HCT116 (cell line): ENCODE data around the gene CDH23. TPM values are rescaled to one million over a fixed set of nuclear protein-coding genes. Genes with fewer than 3 reads are reported as not detected.

Experiments
- ATAC-seq: fragments of 200-7000 bp; cut with Tn5 transposase; 2 replicates; pipeline ENCODE4 v1.9.1; 2020; ENCODE audit warnings: mild to moderate bottlenecking, moderate library complexity
- BruUV-seq: library from RNA; stranded (reverse); fragments of 400-500 nt; replicated peaks from 2 replicates; lab custom pipeline; 2021; lab: Mats Ljungman, UMichigan
- CTCF ChIA-PET: fragments of 300-600 bp; sonication (Branson Sonifier 250); formaldehyde crosslinking; loops from one replicate; lab custom pipeline; 2021; ENCODE audit warnings: antibody characterized with exemption; lab: Charles Lee
- POLR2A ChIA-PET: fragments of 300-600, 350-600 bp; sonication (Branson Sonifier 250); formaldehyde crosslinking; loops from one replicate; lab custom pipeline; 2021; ENCODE audit warnings: antibody characterized with exemption; lab: Charles Lee
- RAD21 ChIA-PET, 2 experiments: fragments of 300-600 bp; sonication (Branson Sonifier 250); formaldehyde crosslinking; loops; one replicate each; lab custom pipeline; 2023; ENCODE audit warnings: low total read pairs in 2 of 2; ENCODE audit not compliant: uncharacterized antibody in 2 of 2, unreplicated experiment in 2 of 2, low non-redundant PET in 1 of 2; lab: Charles Lee
- DNase-seq: peaks from one replicate; pipeline ENCODE4 v3.0.0-alpha.2; 2010; ENCODE audit warnings: low read depth, low spot score
- H2AFZ ChIP-seq: fragments of 200-600 bp; shearing (Covaris generic), sonication (generic); 2 replicates; pipeline ENCODE4 v1.6.1; 2017; ENCODE audit warnings: low read depth, mixed run types, mixed read lengths, antibody characterized with exemption, low read length; ENCODE audit not compliant: poor library complexity, severe bottlenecking
- H3K27ac ChIP-seq: 2 replicates; pipeline ENCODE4 v1.5.1; 2012; ENCODE audit warnings: low read depth, low read length
- H3K27me3 ChIP-seq: fragments of 200-600 bp; sonication (generic); 2 replicates; pipeline ENCODE4 v1.6.1; 2016; ENCODE audit warnings: mixed run types, low read length, mixed read lengths; ENCODE audit not compliant: insufficient read depth
- H3K36me3 ChIP-seq, 2 experiments: fragments of 200-500 bp in 1 of 2; fragments of 200-600 bp in 1 of 2; sonication (Bioruptor generic) in 1 of 2; sonication (generic) in 1 of 2; 2 replicates each; pipeline versions ENCODE4 v1.5.1 to v1.6.1; 2014 to 2016; ENCODE audit warnings: low read length in 2 of 2, inconsistent platforms in 1 of 2, mixed read lengths in 1 of 2, mixed run types in 1 of 2; ENCODE audit not compliant: insufficient read depth in 2 of 2, control insufficient read depth in 1 of 2
- H3K4me1 ChIP-seq, 2 experiments: fragments of 200-600 bp in 1 of 2; sonication (generic) in 1 of 2; 2 replicates each; pipeline versions ENCODE4 v1.5.1 to v1.6.1; 2012 to 2017; ENCODE audit warnings: low read length in 2 of 2, inconsistent platforms in 1 of 2, mild to moderate bottlenecking in 1 of 2, mixed read lengths in 1 of 2, mixed run types in 1 of 2, moderate library complexity in 1 of 2; ENCODE audit not compliant: insufficient read depth in 2 of 2, control insufficient read depth in 1 of 2
- H3K4me2 ChIP-seq: fragments of 200-600 bp; sonication (generic); 2 replicates; pipeline ENCODE4 v1.6.1; 2017; ENCODE audit warnings: mixed run types, low read length, mixed read lengths
- H3K4me3 ChIP-seq, 2 experiments: fragments of 200-600 bp in 1 of 2; sonication (generic) in 1 of 2; replicated peaks in 1 of 2; 2 replicates each; pipeline ENCODE4 v1.5.1; 2011 to 2016; ENCODE audit warnings: low read length in 2 of 2, control low read depth in 1 of 2, low read depth in 1 of 2, mild to moderate bottlenecking in 1 of 2, mixed read lengths in 1 of 2, mixed run types in 1 of 2
- H3K79me2 ChIP-seq: fragments of 200-600 bp; sonication (generic); 2 replicates; pipeline ENCODE4 v1.6.1; 2017; ENCODE audit warnings: mild to moderate bottlenecking, mixed run types, low read length, moderate library complexity, mixed read lengths; ENCODE audit not compliant: insufficient read depth
- H3K9ac ChIP-seq: fragments of 200-600 bp; sonication (generic); 2 replicates; pipeline ENCODE4 v1.6.1; 2016; ENCODE audit warnings: low read length, mixed read lengths
- H3K9me2 ChIP-seq: fragments of 200-600 bp; sonication (generic), shearing (Covaris generic); 2 replicates; pipeline ENCODE4 v1.6.1; 2017; ENCODE audit warnings: mixed run types, mild to moderate bottlenecking, moderate library complexity; ENCODE audit not compliant: insufficient read depth
- H3K9me3 ChIP-seq, 2 experiments: fragments of 200-500 bp in 1 of 2; fragments of 200-600 bp in 1 of 2; sonication (Bioruptor generic) in 1 of 2; sonication (generic) in 1 of 2; 2 replicates each; pipeline ENCODE4 v1.6.1; 2014 to 2017; ENCODE audit warnings: low read length in 2 of 2, mixed read lengths in 2 of 2, inconsistent platforms in 1 of 2, low read depth in 1 of 2, mild to moderate bottlenecking in 1 of 2, mixed run types in 1 of 2, moderate library complexity in 1 of 2; ENCODE audit not compliant: control insufficient read depth in 1 of 2, insufficient read depth in 1 of 2
- H4K20me1 ChIP-seq: fragments of 200-600 bp; sonication (generic), shearing (Covaris generic); 2 replicates; pipeline ENCODE4 v1.6.1; 2017; ENCODE audit warnings: mixed run types, mild to moderate bottlenecking, moderate library complexity; ENCODE audit not compliant: insufficient read depth
- CBX3 ChIP-seq: IDR thresholded peaks from 2 replicates; pipeline ENCODE4 v1.6.1; 2012; ENCODE audit warnings: low read depth
- EZH2phosphoT487 ChIP-seq: fragments of 200-600 bp; IDR thresholded peaks from 2 replicates; pipeline ENCODE4 v1.6.1; 2018; ENCODE audit warnings: antibody characterized with exemption, borderline replicate concordance
- JUND ChIP-seq: IDR thresholded peaks from 2 replicates; pipeline ENCODE4 v1.6.1; 2012
- POLR2A ChIP-seq: IDR thresholded peaks from 2 replicates; pipeline ENCODE4 v1.7.0; 2011; ENCODE audit warnings: borderline replicate concordance; ENCODE audit not compliant: insufficient read depth, insufficient read length; ENCODE audit errors: extremely low read depth
- POLR2AphosphoS5 ChIP-seq: IDR thresholded peaks from 2 replicates; pipeline ENCODE4 v1.6.1; 2011; ENCODE audit warnings: mild to moderate bottlenecking, low read depth, low read length, moderate library complexity
- SIN3A ChIP-seq: IDR thresholded peaks from 2 replicates; pipeline ENCODE4 v1.6.1; 2012; ENCODE audit warnings: low read depth
- SP1 ChIP-seq: IDR thresholded peaks from 2 replicates; pipeline ENCODE4 v1.6.1; 2012; ENCODE audit warnings: low read depth
- SRF ChIP-seq: IDR thresholded peaks from 2 replicates; pipeline ENCODE4 v1.6.1; 2012; ENCODE audit warnings: low read depth
- YY1 ChIP-seq: IDR thresholded peaks from 2 replicates; pipeline ENCODE4 v1.6.1; 2011; ENCODE audit warnings: low read length, low read depth, moderate library complexity, mild to moderate bottlenecking; ENCODE audit not compliant: insufficient replicate concordance; ENCODE audit errors: extremely low read depth
- intact Hi-C: fragments of 100-400 bp; cut with micrococcal nuclease; formaldehyde crosslinking; loops from 2 replicates; pipeline ENCODE4 v1.10.0; 2022
- total RNA-seq: library from RNA; stranded (reverse); gene quantifications from one replicate; pipeline ENCODE4 v1.2.1, GENCODE V29; 2021; ENCODE audit not compliant: unreplicated experiment
- TF ChIP-seq, protein P1 (sequence below): IDR thresholded peaks from 2 replicates; pipeline ENCODE4 v1.6.1; 2011; ENCODE audit warnings: mild to moderate bottlenecking, low read length, moderate library complexity; ENCODE audit not compliant: insufficient replicate concordance; ENCODE audit errors: extremely low read depth
- TF ChIP-seq, protein P2 (sequence below): IDR thresholded peaks from 2 replicates; pipeline ENCODE4 v1.6.1; 2012; ENCODE audit warnings: low read depth

Gene CDH23
- total RNA-seq, 1 experiment from 2014 or later: not detected

GRCh38 chr10:71515531-71516172, 118.9 kb downstream of the CDH23 start:
- TF ChIP-seq, protein P1, sequence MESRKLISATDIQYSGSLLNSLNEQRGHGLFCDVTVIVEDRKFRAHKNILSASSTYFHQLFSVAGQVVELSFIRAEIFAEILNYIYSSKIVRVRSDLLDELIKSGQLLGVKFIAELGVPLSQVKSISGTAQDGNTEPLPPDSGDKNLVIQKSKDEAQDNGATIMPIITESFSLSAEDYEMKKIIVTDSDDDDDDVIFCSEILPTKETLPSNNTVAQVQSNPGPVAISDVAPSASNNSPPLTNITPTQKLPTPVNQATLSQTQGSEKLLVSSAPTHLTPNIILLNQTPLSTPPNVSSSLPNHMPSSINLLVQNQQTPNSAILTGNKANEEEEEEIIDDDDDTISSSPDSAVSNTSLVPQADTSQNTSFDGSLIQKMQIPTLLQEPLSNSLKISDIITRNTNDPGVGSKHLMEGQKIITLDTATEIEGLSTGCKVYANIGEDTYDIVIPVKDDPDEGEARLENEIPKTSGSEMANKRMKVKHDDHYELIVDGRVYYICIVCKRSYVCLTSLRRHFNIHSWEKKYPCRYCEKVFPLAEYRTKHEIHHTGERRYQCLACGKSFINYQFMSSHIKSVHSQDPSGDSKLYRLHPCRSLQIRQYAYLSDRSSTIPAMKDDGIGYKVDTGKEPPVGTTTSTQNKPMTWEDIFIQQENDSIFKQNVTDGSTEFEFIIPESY: no peak
- TF ChIP-seq SRF: no peak
- no peak for TF ChIP-seq YY1
- no peak for TF ChIP-seq SIN3A
- no peaks in the 10 kb centered on the region for H3K27me3 ChIP-seq
- H3K9me2 ChIP-seq: no peaks in the 10 kb centered on the region
- BruUV-seq: no TSS peak
- intact Hi-C loops: no loop called here
- no peak overlapping the region for H3K9ac ChIP-seq
- H3K4me2 ChIP-seq: no peak overlapping the region
- H4K20me1 ChIP-seq: no peaks in the 10 kb centered on the region
- no peak overlapping the region for H2AFZ ChIP-seq
- ATAC-seq (no peak), DNase-seq (no peak)
- ChIA-PET RAD21 (no interaction called here), POLR2A (no interaction called here), CTCF (no interaction called here)
- H3K27ac ChIP-seq: no peak overlapping the region
- H3K4me1 ChIP-seq: peaks cover 10 to 12% of the 10 kb centered on the region in 2 experiments
- H3K4me3 ChIP-seq: no peak overlapping the region
- H3K36me3 ChIP-seq: no peaks in the 10 kb centered on the region
- no peaks in the 10 kb centered on the region for H3K79me2 ChIP-seq
- H3K9me3 ChIP-seq: no peaks in the 10 kb centered on the region

GRCh38 chr10:71516890-71517289, 120.2 kb downstream of the CDH23 start:
- Histone ChIP-seq H3K4me2 (no peak overlapping the region), H3K4me1 (peaks cover 10 to 12% of the 10 kb centered on the region in 2 experiments), H3K9me2 (no peaks in the 10 kb centered on the region), H3K27ac (no peak overlapping the region), H2AFZ (no peak overlapping the region), H3K4me3 (no peak overlapping the region), H4K20me1 (no peaks in the 10 kb centered on the region), H3K79me2 (no peaks in the 10 kb centered on the region), H3K36me3 (no peaks in the 10 kb centered on the region), H3K27me3 (no peaks in the 10 kb centered on the region), H3K9ac (no peak overlapping the region), H3K9me3 (no peaks in the 10 kb centered on the region)
- BruUV-seq: no TSS peak
- POLR2A ChIA-PET: no interaction called here
- DNase-seq (no peak), ATAC-seq (no peak)
- no peak for TF ChIP-seq POLR2A
- no peak for TF ChIP-seq CBX3
- TF ChIP-seq SRF: no peak
- no peak for TF ChIP-seq JUND
- TF ChIP-seq SP1: no peak
- TF ChIP-seq EZH2phosphoT487: no peak
- TF ChIP-seq, protein P2, sequence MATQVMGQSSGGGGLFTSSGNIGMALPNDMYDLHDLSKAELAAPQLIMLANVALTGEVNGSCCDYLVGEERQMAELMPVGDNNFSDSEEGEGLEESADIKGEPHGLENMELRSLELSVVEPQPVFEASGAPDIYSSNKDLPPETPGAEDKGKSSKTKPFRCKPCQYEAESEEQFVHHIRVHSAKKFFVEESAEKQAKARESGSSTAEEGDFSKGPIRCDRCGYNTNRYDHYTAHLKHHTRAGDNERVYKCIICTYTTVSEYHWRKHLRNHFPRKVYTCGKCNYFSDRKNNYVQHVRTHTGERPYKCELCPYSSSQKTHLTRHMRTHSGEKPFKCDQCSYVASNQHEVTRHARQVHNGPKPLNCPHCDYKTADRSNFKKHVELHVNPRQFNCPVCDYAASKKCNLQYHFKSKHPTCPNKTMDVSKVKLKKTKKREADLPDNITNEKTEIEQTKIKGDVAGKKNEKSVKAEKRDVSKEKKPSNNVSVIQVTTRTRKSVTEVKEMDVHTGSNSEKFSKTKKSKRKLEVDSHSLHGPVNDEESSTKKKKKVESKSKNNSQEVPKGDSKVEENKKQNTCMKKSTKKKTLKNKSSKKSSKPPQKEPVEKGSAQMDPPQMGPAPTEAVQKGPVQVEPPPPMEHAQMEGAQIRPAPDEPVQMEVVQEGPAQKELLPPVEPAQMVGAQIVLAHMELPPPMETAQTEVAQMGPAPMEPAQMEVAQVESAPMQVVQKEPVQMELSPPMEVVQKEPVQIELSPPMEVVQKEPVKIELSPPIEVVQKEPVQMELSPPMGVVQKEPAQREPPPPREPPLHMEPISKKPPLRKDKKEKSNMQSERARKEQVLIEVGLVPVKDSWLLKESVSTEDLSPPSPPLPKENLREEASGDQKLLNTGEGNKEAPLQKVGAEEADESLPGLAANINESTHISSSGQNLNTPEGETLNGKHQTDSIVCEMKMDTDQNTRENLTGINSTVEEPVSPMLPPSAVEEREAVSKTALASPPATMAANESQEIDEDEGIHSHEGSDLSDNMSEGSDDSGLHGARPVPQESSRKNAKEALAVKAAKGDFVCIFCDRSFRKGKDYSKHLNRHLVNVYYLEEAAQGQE: no peak
- TF ChIP-seq POLR2AphosphoS5: no peak
- CTCF ChIA-PET: no interaction called here
- intact Hi-C loops: no loop called here
- RAD21 ChIA-PET: no interaction called here
